GM18520 (cell line): Measurements from ENCODE around the gene PTPRF.

ENCODE experiments used
- ATAC-seq: cut with Tn5 transposase; IDR thresholded peaks from one replicate; pipeline ENCODE4 v1.9.1; 2021; ENCODE audit not compliant: unreplicated experiment

PTPRF gene

GRCh38 chr1:43655953-43656352 lies 125.3 kb downstream of the PTPRF start:
- no peak for ATAC-seq

GRCh38 chr1:43659212-43660166 lies 128.8 kb downstream of the PTPRF start:
- ATAC-seq = no peak

- no peak for ATAC-seq
Observed at GRCh38 chr1:43660355-43660754, 129.7 kb downstream of the PTPRF start.

GRCh38 chr1:43664369-43664768 lies 133.7 kb downstream of the PTPRF start:
- ATAC-seq = no peak

GRCh38 chr1:43666608-43667007 lies 135.9 kb downstream of the PTPRF start:
- ATAC-seq = no peak

- ATAC-seq = no peak
Observed at GRCh38 chr1:43668956-43669355, 138.3 kb downstream of the PTPRF start.

- ATAC-seq = no peak
Observed at GRCh38 chr1:43669878-43670277, 139.2 kb downstream of the PTPRF start.

- ATAC-seq = no peak
Observed at GRCh38 chr1:43671193-43671592, 140.5 kb downstream of the PTPRF start.

GRCh38 chr1:43671626-43672330 lies 141.1 kb downstream of the PTPRF start:
- no peak for ATAC-seq

GRCh38 chr1:43673261-43673660 lies 142.6 kb downstream of the PTPRF start:
- ATAC-seq = no peak
